ENCODE measurements around the gene OR10H5.
A peak's percentile ranks its signal among the peaks of the same experiment; 100 is the strongest.
"Not testable (repeated sequence)": the region's sequence is repeated elsewhere in the genome, so short reads cannot be mapped to it uniquely, and the experiment has no call there.

OR10H5 gene

GRCh38 chr19:15812060-15812722, 24.7 kb downstream of the OR10H5 start:
- peak in 1 of 2 experiments; percentile 12 for DNase-seq

GRCh38 chr19:15813916-15814315, 26.5 kb downstream of the OR10H5 start:
- DNase-seq = no peak

GRCh38 chr19:15815306-15815705, 27.8 kb downstream of the OR10H5 start, which contains the start of gene OR10H1:
TSS of gene OR10H1 (minus strand) at chr19:15815664. CDS start at chr19:15808037, 7,627 bp downstream.
- no peak for DNase-seq

- DNase-seq = no peak
Measured at GRCh38 chr19:15820646-15821045, 33.2 kb downstream of the OR10H5 start.

GRCh38 chr19:15825753-15826152, 38.3 kb downstream of the OR10H5 start:
- no peak for DNase-seq

- DNase-seq = no peak
Measured at GRCh38 chr19:15828121-15828610, 40.7 kb downstream of the OR10H5 start.

- not testable (repeated sequence) for DNase-seq
Measured at GRCh38 chr19:15828611-15829305, 41.3 kb downstream of the OR10H5 start.

- DNase-seq = no peak
Measured at GRCh38 chr19:15829306-15829698, 41.8 kb downstream of the OR10H5 start.

- DNase-seq = no peak
Measured at GRCh38 chr19:15829786-15830185, 42.3 kb downstream of the OR10H5 start.

- DNase-seq = no peak
Measured at GRCh38 chr19:15831626-15832025, 44.2 kb downstream of the OR10H5 start.

GRCh38 chr19:15834232-15834631, 46.8 kb downstream of the OR10H5 start:
- DNase-seq = not testable (repeated sequence)

GRCh38 chr19:15835565-15836329, 48.3 kb downstream of the OR10H5 start:
- DNase-seq = not testable (repeated sequence)

- peak; percentile 86 to 96 for DNase-seq
Measured at GRCh38 chr19:15836330-15837220, 49.1 kb downstream of the OR10H5 start.

- peak in 1 of 2 experiments; percentile 13 for DNase-seq
Measured at GRCh38 chr19:15837221-15837731, 49.8 kb downstream of the OR10H5 start.

- no peak for DNase-seq
Measured at GRCh38 chr19:15838351-15838750, 50.9 kb downstream of the OR10H5 start.

GRCh38 chr19:15839888-15840287, 52.4 kb downstream of the OR10H5 start:
- DNase-seq = not testable (repeated sequence)

GRCh38 chr19:15840833-15841232, 53.4 kb downstream of the OR10H5 start:
- no peak for DNase-seq

GRCh38 chr19:15841875-15842569, 54.6 kb downstream of the OR10H5 start:
- DNase-seq = no peak

GRCh38 chr19:15843203-15843893, 55.9 kb downstream of the OR10H5 start:
- DNase-seq = no peak

GRCh38 chr19:15843894-15844222, 56.4 kb downstream of the OR10H5 start:
- not testable (repeated sequence) for DNase-seq

- no peak for DNase-seq
Measured at GRCh38 chr19:15846923-15847322, 59.5 kb downstream of the OR10H5 start.
